Measurements from ENCODE around the gene LRRC4. TPM values are rescaled to one million over a fixed set of nuclear protein-coding genes. Genes with fewer than 3 reads are reported as not detected.

The LRRC4 gene
- total and polyA plus RNA-seq, 2 donors from 2014 or later, result 1.6 to 3.2 TPM

DNA sequence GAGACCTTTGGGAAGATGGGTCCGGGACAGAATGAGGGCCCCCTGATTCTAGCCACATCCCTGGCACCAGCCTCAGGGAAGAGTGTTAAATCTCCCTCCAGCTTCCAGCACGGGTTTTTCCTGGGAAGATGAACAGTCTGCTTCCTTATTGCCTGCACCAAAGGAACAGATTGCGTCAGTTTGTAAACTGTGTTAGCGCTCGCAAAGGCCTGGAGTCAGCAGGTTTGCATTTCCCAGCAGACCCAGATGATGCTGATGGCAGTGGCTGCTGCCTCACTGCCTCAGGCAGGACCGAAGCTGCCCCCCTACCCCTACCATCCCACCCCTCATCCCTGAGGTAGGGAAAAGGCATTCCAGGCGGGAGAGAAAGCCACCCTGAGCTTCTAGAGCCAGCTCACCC lies 34.6 kb upstream of the LRRC4 start:
- H3K9ac ChIP-seq (ENCODE audit: low read length in 3 of 3), result no peak overlapping the region
- TF ChIP-seq CTCF (IDR thresholded peaks at IDR 0.05; ENCODE audit: borderline replicate concordance, extremely low read depth, insufficient read depth), result no peak
- FAIRE-seq (no peak), DNase-seq (no peak)
- no peaks in the 10 kb centered on the region for H3K9me3 ChIP-seq (ENCODE audit: control insufficient read depth in 2 of 3, insufficient read depth in 1 of 3, low read length in 3 of 3)
- H3K27ac ChIP-seq (ENCODE audit: low read depth in 2 of 2, low read length in 2 of 2), result no peak overlapping the region
- H3K4me1 ChIP-seq (ENCODE audit: control insufficient read depth in 2 of 3, insufficient read depth in 2 of 3, low read depth in 1 of 3, low read length in 3 of 3), result no peaks in the 10 kb centered on the region
- intact Hi-C loops (cut with DNase I), result no loop called here
- H3K4me3 ChIP-seq (ENCODE audit: low read length in 3 of 3), result no peak overlapping the region
- no peaks in the 10 kb centered on the region for H3K27me3 ChIP-seq (ENCODE audit: control insufficient read depth, insufficient read depth, low read length)
- no peaks in the 10 kb centered on the region for H3K36me3 ChIP-seq (ENCODE audit: control insufficient read depth in 2 of 3, insufficient read depth in 3 of 3, low read length in 3 of 3)

DNA sequence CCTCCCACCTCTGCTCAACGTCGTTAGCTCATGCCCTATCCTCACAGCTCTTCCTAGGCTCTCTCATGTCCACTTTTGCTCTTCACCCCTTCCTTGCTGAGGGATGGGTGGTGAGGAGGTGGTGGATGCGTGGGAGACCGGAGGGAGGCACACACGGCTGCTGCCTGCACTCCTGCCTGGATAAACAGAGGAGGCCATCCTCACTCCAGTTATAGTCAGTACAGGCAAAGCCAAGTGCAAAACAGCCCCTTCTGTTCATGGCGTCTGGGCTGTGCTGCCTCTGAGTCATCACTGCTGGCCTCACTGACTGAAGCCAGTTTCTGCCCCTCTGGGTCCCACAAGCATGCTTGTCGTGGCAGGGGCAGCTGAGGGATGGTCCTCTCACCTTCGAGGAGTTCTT lies 31.9 kb upstream of the LRRC4 start:
- Histone ChIP-seq H3K4me1 (ENCODE audit: control insufficient read depth in 2 of 3, insufficient read depth in 2 of 3, low read depth in 1 of 3, low read length in 3 of 3) (no peaks in the 10 kb centered on the region), H3K9ac (ENCODE audit: low read length in 3 of 3) (no peak overlapping the region), H3K4me3 (ENCODE audit: low read length in 3 of 3) (no peak overlapping the region), H3K27me3 (ENCODE audit: control insufficient read depth, insufficient read depth, low read length) (no peaks in the 10 kb centered on the region), H3K36me3 (ENCODE audit: control insufficient read depth in 2 of 3, insufficient read depth in 3 of 3, low read length in 3 of 3) (no peaks in the 10 kb centered on the region), H3K27ac (ENCODE audit: low read depth in 2 of 2, low read length in 2 of 2) (no peak overlapping the region), H3K9me3 (ENCODE audit: control insufficient read depth in 2 of 3, insufficient read depth in 1 of 3, low read length in 3 of 3) (no peaks in the 10 kb centered on the region)
- TF ChIP-seq CTCF (IDR thresholded peaks at IDR 0.05; ENCODE audit: borderline replicate concordance, extremely low read depth, insufficient read depth), result no peak
- intact Hi-C loops (cut with DNase I), result no loop called here
- DNase-seq (no peak), FAIRE-seq (no peak)

GRCh38 chr7:128060018-128060417 lies 28.8 kb upstream of the LRRC4 start:
- Histone ChIP-seq H3K36me3 (ENCODE audit: control insufficient read depth in 2 of 3, insufficient read depth in 3 of 3, low read length in 3 of 3) (no peaks in the 10 kb centered on the region), H3K9me3 (ENCODE audit: control insufficient read depth in 2 of 3, insufficient read depth in 1 of 3, low read length in 3 of 3) (no peaks in the 10 kb centered on the region), H3K4me1 (ENCODE audit: control insufficient read depth in 2 of 3, insufficient read depth in 2 of 3, low read depth in 1 of 3, low read length in 3 of 3) (no peaks in the 10 kb centered on the region), H3K27ac (ENCODE audit: low read depth in 2 of 2, low read length in 2 of 2) (no peak overlapping the region), H3K4me3 (ENCODE audit: low read length in 3 of 3) (no peak overlapping the region), H3K9ac (ENCODE audit: low read length in 3 of 3) (no peak overlapping the region), H3K27me3 (ENCODE audit: control insufficient read depth, insufficient read depth, low read length) (no peaks in the 10 kb centered on the region)
- DNase-seq (no peak), FAIRE-seq (no peak)
- no peak for TF ChIP-seq CTCF (IDR thresholded peaks at IDR 0.05; ENCODE audit: borderline replicate concordance, extremely low read depth, insufficient read depth)
- intact Hi-C loops (cut with DNase I), result no loop called here

Data from kidney (tissue), 14 donors.